ENCODE results near the gene KCTD2. TPM values are rescaled to one million over a fixed set of nuclear protein-coding genes. Genes with fewer than 3 reads are reported as not detected.

KCTD2 gene
- total RNA-seq, 6 donors from 2014 or later, result 17.8 to 26.1 (median 22.9) TPM

- Histone ChIP-seq H3K4me1 (peaks cover 7 to 14% (median 11%) of the 10 kb centered on the region in 4 donors), H3K27me3 (no peaks in the 10 kb centered on the region), H3K9me3 (no peaks in the 10 kb centered on the region), H3K4me3 (no peak overlapping the region), H3K27ac (no peak overlapping the region), H3K36me3 (peaks cover 5 to 73% (median 37%) of the 10 kb centered on the region in 4 donors)
- no peak for ATAC-seq (ENCODE audit: low FRiP score in 2 of 2)
- 85 to 88% methylated on average over 8 of the region's 8 CpGs for WGBS, 2 donors
- TF ChIP-seq POLR2AphosphoS5 (IDR thresholded peaks at IDR 0.05) (no peak), POLR2A (IDR thresholded peaks at IDR 0.05) (no peak), EP300 (IDR thresholded peaks at IDR 0.05) (no peak)
- TF ChIP-seq, protein P1, sequence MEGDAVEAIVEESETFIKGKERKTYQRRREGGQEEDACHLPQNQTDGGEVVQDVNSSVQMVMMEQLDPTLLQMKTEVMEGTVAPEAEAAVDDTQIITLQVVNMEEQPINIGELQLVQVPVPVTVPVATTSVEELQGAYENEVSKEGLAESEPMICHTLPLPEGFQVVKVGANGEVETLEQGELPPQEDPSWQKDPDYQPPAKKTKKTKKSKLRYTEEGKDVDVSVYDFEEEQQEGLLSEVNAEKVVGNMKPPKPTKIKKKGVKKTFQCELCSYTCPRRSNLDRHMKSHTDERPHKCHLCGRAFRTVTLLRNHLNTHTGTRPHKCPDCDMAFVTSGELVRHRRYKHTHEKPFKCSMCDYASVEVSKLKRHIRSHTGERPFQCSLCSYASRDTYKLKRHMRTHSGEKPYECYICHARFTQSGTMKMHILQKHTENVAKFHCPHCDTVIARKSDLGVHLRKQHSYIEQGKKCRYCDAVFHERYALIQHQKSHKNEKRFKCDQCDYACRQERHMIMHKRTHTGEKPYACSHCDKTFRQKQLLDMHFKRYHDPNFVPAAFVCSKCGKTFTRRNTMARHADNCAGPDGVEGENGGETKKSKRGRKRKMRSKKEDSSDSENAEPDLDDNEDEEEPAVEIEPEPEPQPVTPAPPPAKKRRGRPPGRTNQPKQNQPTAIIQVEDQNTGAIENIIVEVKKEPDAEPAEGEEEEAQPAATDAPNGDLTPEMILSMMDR (IDR thresholded peaks at IDR 0.05), result no peak
- no peak for DNase-seq
Observed at GRCh38 chr17:75061618-75062017, 14.6 kb downstream of the KCTD2 start.

- Histone ChIP-seq H3K9me3 (no peaks in the 10 kb centered on the region), H3K27me3 (no peaks in the 10 kb centered on the region), H3K36me3 (peaks cover 5 to 64% (median 37%) of the 10 kb centered on the region in 4 donors), H3K27ac (no peak overlapping the region), H3K4me3 (no peak overlapping the region), H3K4me1 (peaks cover 7 to 14% (median 11%) of the 10 kb centered on the region in 4 donors)
- DNase-seq, result no peak
- no peak for TF ChIP-seq POLR2A (IDR thresholded peaks at IDR 0.05)
- TF ChIP-seq EP300 (IDR thresholded peaks at IDR 0.05), result no peak
- no peak for TF ChIP-seq POLR2AphosphoS5 (IDR thresholded peaks at IDR 0.05)
- TF ChIP-seq, protein P1 (IDR thresholded peaks at IDR 0.05), result no peak
- 89 to 96% methylated on average over 13 of the region's 13 CpGs for WGBS, 2 donors
- ATAC-seq (ENCODE audit: low FRiP score in 2 of 2), result no peak
Observed at GRCh38 chr17:75063201-75063600, 16.2 kb downstream of the KCTD2 start.

DNA sequence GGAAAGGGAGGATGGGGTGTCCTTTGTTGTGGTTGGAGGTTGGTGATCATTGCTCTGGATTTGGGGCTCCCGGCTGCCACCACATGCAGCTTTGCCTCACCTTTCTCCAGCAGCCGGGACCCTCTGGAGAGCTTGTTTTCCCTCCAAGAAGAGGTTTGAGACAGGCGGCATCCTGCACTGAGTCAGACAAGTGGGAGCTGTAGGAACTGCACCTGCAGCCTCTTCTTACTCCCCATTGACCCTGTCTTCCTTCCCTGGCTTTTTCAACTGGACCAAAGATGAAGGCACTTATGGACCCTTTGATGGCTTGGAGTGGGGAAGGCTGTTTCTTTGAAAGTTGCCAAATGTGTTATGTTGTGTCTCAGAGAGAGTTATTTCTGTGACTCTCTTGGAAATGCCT, 16.6 kb downstream of the KCTD2 start:
- peaks cover 7 to 14% (median 11%) of the 10 kb centered on the region in 4 donors for H3K4me1 ChIP-seq
- H3K36me3 ChIP-seq, result peaks cover 5 to 61% (median 37%) of the 10 kb centered on the region in 4 donors
- H3K4me3 ChIP-seq, result no peak overlapping the region
- H3K9me3 ChIP-seq, result no peaks in the 10 kb centered on the region
- no peak for DNase-seq
- ATAC-seq (ENCODE audit: low FRiP score in 2 of 2), result no peak
- H3K27ac ChIP-seq, result no peak overlapping the region
- 80 to 100% methylated on average over 1 to 3 of the region's 3 CpGs for WGBS, 2 donors
- no peaks in the 10 kb centered on the region for H3K27me3 ChIP-seq
- TF ChIP-seq EP300 (IDR thresholded peaks at IDR 0.05), result no peak
- TF ChIP-seq, protein P1 (IDR thresholded peaks at IDR 0.05), result no peak
- TF ChIP-seq POLR2AphosphoS5 (IDR thresholded peaks at IDR 0.05), result no peak
- TF ChIP-seq POLR2A (IDR thresholded peaks at IDR 0.05), result no peak

- H3K4me3 ChIP-seq, result no peak overlapping the region
Observed at GRCh38 chr17:75064040-75064439, 17.0 kb downstream of the KCTD2 start.

More at GRCh38 chr17:75064040-75064439, 17.0 kb downstream of the KCTD2 start:
- ATAC-seq (ENCODE audit: low FRiP score in 2 of 2) (no peak), DNase-seq (no peak)
- Histone ChIP-seq H3K27me3 (no peaks in the 10 kb centered on the region), H3K36me3 (peaks cover 5 to 61% (median 37%) of the 10 kb centered on the region in 4 donors), H3K4me1 (peaks cover 7 to 14% (median 11%) of the 10 kb centered on the region in 4 donors), H3K9me3 (no peaks in the 10 kb centered on the region), H3K27ac (no peak overlapping the region)
- 94 to 96% methylated on average over 11 of the region's 11 CpGs for WGBS, 2 donors
- TF ChIP-seq, protein P1 (IDR thresholded peaks at IDR 0.05), result no peak
- no peak for TF ChIP-seq POLR2A (IDR thresholded peaks at IDR 0.05)
- TF ChIP-seq POLR2AphosphoS5 (IDR thresholded peaks at IDR 0.05), result no peak
- TF ChIP-seq EP300 (IDR thresholded peaks at IDR 0.05), result no peak
